KBM-7 (cell line): Measurements from ENCODE around the gene QTRT2.

ENCODE experiments used
- DNase-seq: peaks from one replicate; pipeline ENCODE4 v3.0.0-alpha.2; 2015
- in situ Hi-C: fragments of 300-500 bp; cut with MboI; formaldehyde crosslinking; loops from 2 replicates; pipeline ENCODE4 v1.14.3; 2020; ENCODE audit warnings: low sequenced_read_pairs, low pct_unique_long_range_greater_than_20kb, mixed read lengths

Gene QTRT2

GRCh38 chr3:114068336-114068735 is 11.8 kb downstream of the QTRT2 start:
- DNase-seq = no peak
- in situ Hi-C loops = no loop called here

GRCh38 chr3:114071786-114072185 is 15.2 kb downstream of the QTRT2 start:
- in situ Hi-C loops = no loop called here
- no peak for DNase-seq

- in situ Hi-C loops = no loop called here
- DNase-seq = no peak
Observed at GRCh38 chr3:114076711-114077110, 20.2 kb downstream of the QTRT2 start.

- in situ Hi-C loops = no loop called here
- no peak for DNase-seq
Observed at GRCh38 chr3:114078126-114078525, 21.6 kb downstream of the QTRT2 start.

- in situ Hi-C loops = no loop called here
Observed at GRCh38 chr3:114079761-114080160, 23.2 kb downstream of the QTRT2 start.

GRCh38 chr3:114080201-114080600 is 23.7 kb downstream of the QTRT2 start:
- in situ Hi-C loops = no loop called here
- no peak for DNase-seq

More at GRCh38 chr3:114079761-114080160, 23.2 kb downstream of the QTRT2 start:
- no peak for DNase-seq

GRCh38 chr3:114081037-114081436 is 24.5 kb downstream of the QTRT2 start:
- no peak for DNase-seq
- in situ Hi-C loops = no loop called here

- no peak for DNase-seq
- in situ Hi-C loops = no loop called here
Observed at GRCh38 chr3:114083112-114083511, 26.6 kb downstream of the QTRT2 start.

GRCh38 chr3:114086356-114086755 is 29.8 kb downstream of the QTRT2 start:
- no peak for DNase-seq
- in situ Hi-C loops = no loop called here

- in situ Hi-C loops = no loop called here
- DNase-seq = no peak
Observed at GRCh38 chr3:114089675-114090074, 33.1 kb downstream of the QTRT2 start.

- peak; percentile 7 for DNase-seq
- in situ Hi-C loops = no loop called here
Observed at GRCh38 chr3:114092151-114093015, 35.8 kb downstream of the QTRT2 start.

GRCh38 chr3:114093016-114093380 is 36.5 kb downstream of the QTRT2 start:
- in situ Hi-C loops = no loop called here
- no peak for DNase-seq

GRCh38 chr3:114093596-114093995 is 37.1 kb downstream of the QTRT2 start:
- peak; percentile 9 for DNase-seq
- in situ Hi-C loops = no loop called here

- no peak for DNase-seq
- in situ Hi-C loops = no loop called here
Observed at GRCh38 chr3:114095796-114096195, 39.3 kb downstream of the QTRT2 start.

- no peak for DNase-seq
- in situ Hi-C loops = no loop called here
Observed at GRCh38 chr3:114101101-114101500, 44.6 kb downstream of the QTRT2 start.

- in situ Hi-C loops = no loop called here
- no peak for DNase-seq
Observed at GRCh38 chr3:114103181-114103580, 46.6 kb downstream of the QTRT2 start.

- in situ Hi-C loops = no loop called here
- DNase-seq = no peak
Observed at GRCh38 chr3:114103858-114104257, 47.3 kb downstream of the QTRT2 start.

- DNase-seq = no peak
- in situ Hi-C loops = no loop called here
Observed at GRCh38 chr3:114104414-114104813, 47.9 kb downstream of the QTRT2 start.

GRCh38 chr3:114108137-114108536 is 51.6 kb downstream of the QTRT2 start:
- DNase-seq = no peak
- in situ Hi-C loops = no loop called here

- in situ Hi-C loops = no loop called here
- DNase-seq = no peak
Observed at GRCh38 chr3:114110439-114110838, 53.9 kb downstream of the QTRT2 start.
